ENCODE results near the gene TMEM234. TPM values are rescaled to one million over a fixed set of nuclear protein-coding genes. Genes with fewer than 3 reads are reported as not detected.

TMEM234 gene
- total RNA-seq, 1 experiment from 2014 or later, result 22.2 TPM

DNA sequence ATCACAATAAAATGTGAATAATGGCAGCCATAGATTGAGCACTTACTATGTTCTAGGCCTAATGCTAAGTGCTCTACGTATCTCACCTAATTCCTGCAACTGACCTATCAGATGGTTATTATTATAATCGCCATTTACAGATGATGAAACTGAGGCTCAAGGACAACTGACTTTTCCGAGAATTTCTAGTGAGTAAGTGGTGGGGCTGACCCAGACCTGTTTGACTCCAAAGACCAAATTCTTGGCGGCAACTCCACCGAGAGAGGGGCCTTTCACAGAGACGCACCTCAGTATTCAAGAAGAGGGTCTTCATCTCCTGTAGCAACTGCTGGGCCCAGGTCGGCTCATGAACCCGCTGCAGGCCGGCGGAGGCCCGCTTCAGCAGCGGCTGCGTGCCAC, 573 bp downstream of the TMEM234 start:
- TSS peak; percentile 51 for BruUV-seq (replicated peaks)
- intact Hi-C loops (cut with micrococcal nuclease), result no loop called here
- no peak for DNase-seq (ENCODE audit: unreplicated experiment)
- TF ChIP-seq, protein P1, sequence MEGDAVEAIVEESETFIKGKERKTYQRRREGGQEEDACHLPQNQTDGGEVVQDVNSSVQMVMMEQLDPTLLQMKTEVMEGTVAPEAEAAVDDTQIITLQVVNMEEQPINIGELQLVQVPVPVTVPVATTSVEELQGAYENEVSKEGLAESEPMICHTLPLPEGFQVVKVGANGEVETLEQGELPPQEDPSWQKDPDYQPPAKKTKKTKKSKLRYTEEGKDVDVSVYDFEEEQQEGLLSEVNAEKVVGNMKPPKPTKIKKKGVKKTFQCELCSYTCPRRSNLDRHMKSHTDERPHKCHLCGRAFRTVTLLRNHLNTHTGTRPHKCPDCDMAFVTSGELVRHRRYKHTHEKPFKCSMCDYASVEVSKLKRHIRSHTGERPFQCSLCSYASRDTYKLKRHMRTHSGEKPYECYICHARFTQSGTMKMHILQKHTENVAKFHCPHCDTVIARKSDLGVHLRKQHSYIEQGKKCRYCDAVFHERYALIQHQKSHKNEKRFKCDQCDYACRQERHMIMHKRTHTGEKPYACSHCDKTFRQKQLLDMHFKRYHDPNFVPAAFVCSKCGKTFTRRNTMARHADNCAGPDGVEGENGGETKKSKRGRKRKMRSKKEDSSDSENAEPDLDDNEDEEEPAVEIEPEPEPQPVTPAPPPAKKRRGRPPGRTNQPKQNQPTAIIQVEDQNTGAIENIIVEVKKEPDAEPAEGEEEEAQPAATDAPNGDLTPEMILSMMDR (IDR thresholded peaks at IDR 0.05; ENCODE audit: unreplicated experiment), result no peak
- Mint-ChIP-seq H3K4me1 (ENCODE audit: insufficient read depth, unreplicated experiment) (peaks cover 9% of the 10 kb centered on the region), H3K9me3 (ENCODE audit: unreplicated experiment) (no peaks in the 10 kb centered on the region), H3K27ac (ENCODE audit: low read depth, unreplicated experiment) (peak overlapping the region; percentile 98), H3K4me3 (ENCODE audit: unreplicated experiment) (peak overlapping the region; percentile 90), H3K27me3 (ENCODE audit: insufficient read depth, unreplicated experiment) (no peaks in the 10 kb centered on the region), H3K36me3 (ENCODE audit: insufficient read depth, unreplicated experiment) (peaks cover 64% of the 10 kb centered on the region)
- POLR2A ChIA-PET, result interaction anchor here (0.7 to 1.3 kb wide), 2 partner anchors 16 to 432 kb away, joined by 3 to 5 read pairs; partner anchors contain the start of gene IQCC
- CTCF ChIA-PET, result interaction anchor here (0.6 kb wide), 2 partner anchors 180 to 187 kb away, joined by 3 read pairs; no protein-coding TSS in a partner anchor

DNA sequence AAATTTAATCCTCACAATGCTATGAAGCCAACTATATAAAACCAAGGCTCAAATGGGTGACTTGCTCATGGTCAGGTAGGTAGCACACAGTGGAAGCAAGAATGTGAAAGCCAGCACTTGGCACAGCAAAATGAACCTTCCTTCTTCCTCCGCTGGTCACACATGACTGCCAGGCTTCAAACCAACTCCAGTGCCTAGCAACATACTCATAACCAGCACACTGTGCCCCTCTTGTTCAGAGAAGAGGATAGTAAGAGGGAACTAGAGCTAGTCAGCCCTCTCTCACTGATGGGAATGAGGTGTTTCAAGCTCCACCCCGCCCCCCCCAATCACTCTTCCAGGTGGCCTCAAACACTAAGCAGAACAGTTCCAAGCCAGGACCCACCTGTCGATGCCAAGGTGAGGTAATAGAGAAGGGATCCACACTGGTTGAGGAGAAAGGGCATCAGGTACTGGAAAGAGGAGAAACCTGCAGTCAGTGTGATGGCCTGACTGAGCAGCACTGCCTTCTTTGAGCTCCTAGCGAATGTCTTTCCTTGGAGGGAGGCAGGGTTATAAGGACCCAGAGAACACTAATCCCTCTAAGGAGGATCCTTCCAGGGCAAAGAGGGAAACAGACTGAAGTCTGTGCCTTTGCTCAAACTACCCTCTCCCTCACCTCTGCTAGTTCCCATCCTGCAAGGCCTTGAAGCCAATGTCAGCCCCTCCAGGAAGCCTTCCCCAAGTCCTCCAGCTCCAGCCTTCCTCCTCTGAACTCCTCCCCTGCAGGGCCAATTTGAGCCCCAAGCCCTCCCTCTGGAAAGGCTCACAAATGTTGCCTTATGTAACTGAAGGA, 1.2 kb downstream of the TMEM234 start:
- Mint-ChIP-seq H3K27ac (ENCODE audit: low read depth, unreplicated experiment) (peak overlapping the region; percentile 98), H3K9me3 (ENCODE audit: unreplicated experiment) (no peaks in the 10 kb centered on the region), H3K4me3 (ENCODE audit: unreplicated experiment) (peak overlapping the region; percentile 90), H3K27me3 (ENCODE audit: insufficient read depth, unreplicated experiment) (no peaks in the 10 kb centered on the region), H3K4me1 (ENCODE audit: insufficient read depth, unreplicated experiment) (peaks cover 9% of the 10 kb centered on the region), H3K36me3 (ENCODE audit: insufficient read depth, unreplicated experiment) (peaks cover 64% of the 10 kb centered on the region)
- TF ChIP-seq, protein P1 (IDR thresholded peaks at IDR 0.05; ENCODE audit: unreplicated experiment), result no peak
- CTCF ChIA-PET, result interaction anchor here (0.6 kb wide), 4 partner anchors 28 to 187 kb away, joined by 3 to 5 read pairs (median 3); no protein-coding TSS in a partner anchor
- POLR2A ChIA-PET, result interaction anchor here (0.6 to 1.3 kb wide), 3 partner anchors 15 to 567 kb away, joined by 3 to 5 read pairs (median 5); partner anchors contain the start of genes HDAC1 and IQCC
- no peak for DNase-seq (ENCODE audit: unreplicated experiment)
- BruUV-seq (replicated peaks), result no TSS peak
- intact Hi-C loops (cut with micrococcal nuclease), result no loop called here

DNA sequence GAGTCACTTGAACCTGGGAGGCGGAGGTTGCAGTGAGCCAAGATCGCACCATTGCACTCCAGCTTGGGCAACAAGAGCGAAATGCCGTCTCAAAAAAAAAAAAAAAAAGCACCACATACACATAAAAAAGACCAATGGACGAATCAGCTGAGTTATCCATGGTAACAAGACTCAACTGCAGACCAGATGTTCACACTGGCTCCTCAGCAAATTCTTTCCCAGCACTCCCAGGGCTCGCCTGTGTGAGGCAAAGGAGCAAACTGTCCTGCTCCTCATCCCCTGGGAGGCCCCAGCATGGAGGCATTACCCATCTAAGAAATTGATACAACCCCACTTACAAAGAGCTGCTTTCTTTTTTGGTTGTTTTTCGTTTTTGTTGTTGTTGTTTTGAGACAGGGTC, 3.1 kb downstream of the TMEM234 start:
- TF ChIP-seq, protein P1 (IDR thresholded peaks at IDR 0.05; ENCODE audit: unreplicated experiment), result no peak
- Mint-ChIP-seq H3K36me3 (ENCODE audit: insufficient read depth, unreplicated experiment) (peaks cover 52% of the 10 kb centered on the region), H3K9me3 (ENCODE audit: unreplicated experiment) (no peaks in the 10 kb centered on the region), H3K4me1 (ENCODE audit: insufficient read depth, unreplicated experiment) (peaks cover 9% of the 10 kb centered on the region), H3K4me3 (ENCODE audit: unreplicated experiment) (no peak overlapping the region), H3K27ac (ENCODE audit: low read depth, unreplicated experiment) (no peak overlapping the region), H3K27me3 (ENCODE audit: insufficient read depth, unreplicated experiment) (no peaks in the 10 kb centered on the region)
- intact Hi-C loops (cut with micrococcal nuclease), result loop anchor here (5.0 kb wide), 1 partner anchor 173 kb away; the partner anchor contains the start of gene BSDC1
- ChIA-PET POLR2A (interaction anchor here (0.6 to 1.3 kb wide), 4 partner anchors 9 to 85 kb away, joined by 3 to 7 read pairs (median 3); partner anchors contain the start of gene IQCC), CTCF (interaction anchor here (0.5 to 0.6 kb wide), 3 partner anchors 17 to 470 kb away, joined by 3 read pairs; partner anchors contain the start of gene KPNA6)
- no TSS peak for BruUV-seq (replicated peaks)
- no peak for DNase-seq (ENCODE audit: unreplicated experiment)

DNA sequence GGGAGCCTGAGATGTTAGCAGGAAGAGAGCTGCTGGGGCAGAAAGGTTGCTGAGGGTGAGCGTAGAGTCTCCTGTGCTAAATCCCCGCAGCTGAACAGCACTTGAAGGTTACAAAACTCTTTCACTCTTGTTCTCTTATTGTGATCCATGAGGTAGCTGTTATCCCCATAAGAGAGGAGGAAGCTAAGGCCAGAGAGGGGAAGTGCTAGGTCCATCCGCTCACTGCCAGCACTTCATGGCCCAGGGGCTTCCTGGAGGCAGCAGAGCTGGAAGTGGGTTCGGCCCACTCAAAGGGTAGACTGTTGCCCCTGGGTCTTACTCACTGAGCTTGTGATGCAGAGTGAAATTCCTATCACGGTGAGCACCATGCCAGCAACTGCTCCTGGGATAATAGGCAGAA, 5.6 kb downstream of the TMEM234 start:
- intact Hi-C loops (cut with micrococcal nuclease), result loop anchor here (5.0 kb wide), 1 partner anchor 176 kb away; the partner anchor contains the start of gene BSDC1
- POLR2A ChIA-PET, result interaction anchor here (1.2 to 2.3 kb wide), 6 partner anchors 10 to 178 kb away, joined by 3 to 19 read pairs (median 4); partner anchors contain the start of genes BSDC1, IQCC and TXLNA
- Mint-ChIP-seq H3K27me3 (ENCODE audit: insufficient read depth, unreplicated experiment) (no peaks in the 10 kb centered on the region), H3K36me3 (ENCODE audit: insufficient read depth, unreplicated experiment) (peaks cover 43% of the 10 kb centered on the region), H3K9me3 (ENCODE audit: unreplicated experiment) (no peaks in the 10 kb centered on the region), H3K4me3 (ENCODE audit: unreplicated experiment) (no peak overlapping the region), H3K27ac (ENCODE audit: low read depth, unreplicated experiment) (peak overlapping the region; percentile 54), H3K4me1 (ENCODE audit: insufficient read depth, unreplicated experiment) (peaks cover 8% of the 10 kb centered on the region)
- TF ChIP-seq, protein P1 (IDR thresholded peaks at IDR 0.05; ENCODE audit: unreplicated experiment), result no peak
- no peak for DNase-seq (ENCODE audit: unreplicated experiment)
- CTCF ChIA-PET, result interaction anchor here (0.5 to 3.1 kb wide), 30 partner anchors 10 to 199 kb away, joined by 3 to 24 read pairs (median 5); partner anchors contain the start of genes BSDC1, HDAC1, IQCC and MARCKSL1
- BruUV-seq (replicated peaks), result no TSS peak

All from MCF 10A (cell line).